EL (cell line): ENCODE data around the gene TAF11L2.
"Not testable (repeated sequence)": the region's sequence is repeated elsewhere in the genome, so short reads cannot be mapped to it uniquely, and the experiment has no call there.

Experiments used
- DNase-seq: peaks from one replicate; pipeline ENCODE4 v3.0.0-alpha.2; 2016

The TAF11L2 gene

DNA sequence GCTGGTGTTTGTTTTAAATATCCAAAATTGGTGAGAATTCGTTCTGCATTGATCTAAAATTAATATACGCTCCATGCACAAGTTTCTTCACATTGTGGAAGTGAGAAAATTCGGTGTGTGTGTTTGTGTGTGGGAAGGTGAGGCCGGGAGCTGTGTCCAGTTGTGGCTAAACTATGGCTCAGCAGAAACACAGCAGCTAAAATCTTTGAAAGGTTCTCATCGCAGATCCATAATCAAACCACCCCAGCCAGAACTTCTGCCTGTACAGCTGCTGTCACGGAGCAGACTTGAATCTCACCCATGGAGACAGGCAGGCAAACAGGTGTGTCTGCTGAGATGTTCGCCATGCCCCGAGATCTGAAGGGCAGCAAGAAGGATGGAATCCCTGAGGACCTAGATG, at the start of gene TAF11L2:
Gene TAF11L2, plus strand, starts transcription at position 301 of the 400 bp plus-strand sequence.
- DNase-seq: not testable (repeated sequence)

DNA sequence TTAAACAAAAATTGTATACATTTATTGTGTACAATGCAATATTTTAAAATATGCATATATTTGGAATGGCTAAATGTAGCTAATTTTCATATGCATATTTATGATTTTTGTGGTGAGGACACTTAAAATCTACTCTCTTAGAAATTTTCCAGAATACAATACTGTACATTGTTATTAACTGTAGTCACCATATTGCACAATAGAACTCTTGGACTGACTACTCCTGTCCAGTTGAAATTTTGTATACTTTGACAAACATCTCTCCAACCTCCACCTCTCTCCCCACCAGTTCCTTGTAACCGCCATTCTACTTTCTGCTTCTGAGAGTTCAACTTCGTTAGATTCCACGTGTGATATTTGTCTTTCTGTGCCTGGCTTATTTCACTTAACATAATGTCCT, 49.2 kb upstream of the TAF11L2 start:
- peak; percentile 13 for DNase-seq

DNA sequence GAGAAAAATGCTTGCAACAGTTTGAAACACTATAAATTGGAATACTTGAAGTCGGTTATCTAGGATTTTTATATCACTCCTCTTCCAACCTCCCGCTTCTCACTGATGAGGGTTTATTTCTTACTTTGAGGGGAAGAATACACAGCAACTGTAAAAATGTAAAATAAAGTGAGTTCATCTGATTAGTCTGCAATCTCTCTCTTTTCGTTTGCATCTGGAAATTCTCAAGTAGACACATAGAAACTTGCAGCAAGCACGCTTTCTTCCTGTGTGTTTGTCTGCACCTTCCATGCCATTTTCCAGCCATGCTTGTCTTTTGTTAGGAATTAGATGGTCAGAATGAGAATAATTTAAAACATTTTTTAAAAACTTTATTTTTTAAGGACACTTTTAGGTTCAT, 45.1 kb upstream of the TAF11L2 start:
- no peak for DNase-seq

DNA sequence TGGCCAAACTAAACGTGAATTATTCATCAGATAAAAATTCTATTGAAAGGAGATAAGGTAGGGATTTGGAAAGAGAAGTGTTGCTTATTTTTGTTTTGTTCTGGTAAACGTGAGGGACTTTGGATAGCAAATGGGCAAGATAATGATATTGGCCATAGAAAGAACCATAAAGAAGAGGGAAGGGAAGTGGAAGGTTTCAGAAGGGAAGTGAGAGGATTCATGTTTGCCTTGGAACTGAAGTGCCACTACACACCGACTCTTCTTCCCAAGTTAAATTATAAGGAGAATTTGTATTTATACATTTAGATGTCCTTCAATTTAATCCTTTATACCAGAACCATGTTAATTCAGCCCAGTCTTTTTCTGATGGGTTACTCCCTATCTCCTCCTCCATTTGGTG, 42.1 kb upstream of the TAF11L2 start:
- DNase-seq: no peak

DNA sequence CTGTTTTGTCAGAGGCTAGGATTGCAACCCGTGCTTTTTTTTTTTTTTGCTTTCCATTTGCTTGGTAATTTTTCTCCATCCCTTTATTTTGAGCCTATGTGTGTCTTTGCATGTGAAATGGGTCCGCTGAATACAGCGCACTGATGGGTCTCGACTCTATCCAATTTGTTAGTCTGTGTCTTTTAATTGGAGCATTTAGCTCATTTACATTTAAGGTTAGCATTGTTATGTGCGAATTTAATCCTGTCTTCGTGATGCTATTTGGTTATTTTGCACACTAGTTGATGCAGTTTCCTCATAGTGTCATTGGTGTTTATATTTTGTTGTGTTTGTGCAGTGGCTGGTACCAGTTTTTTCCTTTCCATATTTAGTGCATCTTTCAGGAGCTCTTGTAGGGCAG, 36.2 kb upstream of the TAF11L2 start:
- DNase-seq: no peak

DNA sequence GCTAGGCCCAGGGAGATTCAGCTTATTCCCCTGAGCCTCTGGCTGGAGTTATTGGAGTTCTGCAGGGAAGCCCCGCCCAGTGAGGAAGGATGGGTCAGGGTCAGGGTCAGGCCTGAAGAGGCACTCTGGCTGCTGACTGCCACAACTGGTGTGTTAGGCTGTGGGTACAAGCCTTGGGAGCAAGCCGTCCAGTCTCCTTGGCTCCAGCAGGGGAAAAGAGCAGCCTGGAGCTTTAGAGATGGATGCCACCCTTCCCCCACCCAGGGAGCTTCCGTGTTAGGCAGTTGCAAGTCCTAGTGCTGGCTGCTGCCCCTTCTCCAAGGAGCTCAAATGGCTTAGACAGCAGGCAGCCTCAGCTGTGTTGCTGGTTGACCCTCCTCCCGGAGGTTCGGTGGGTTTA, 34.4 kb upstream of the TAF11L2 start:
- no peak for DNase-seq

DNA sequence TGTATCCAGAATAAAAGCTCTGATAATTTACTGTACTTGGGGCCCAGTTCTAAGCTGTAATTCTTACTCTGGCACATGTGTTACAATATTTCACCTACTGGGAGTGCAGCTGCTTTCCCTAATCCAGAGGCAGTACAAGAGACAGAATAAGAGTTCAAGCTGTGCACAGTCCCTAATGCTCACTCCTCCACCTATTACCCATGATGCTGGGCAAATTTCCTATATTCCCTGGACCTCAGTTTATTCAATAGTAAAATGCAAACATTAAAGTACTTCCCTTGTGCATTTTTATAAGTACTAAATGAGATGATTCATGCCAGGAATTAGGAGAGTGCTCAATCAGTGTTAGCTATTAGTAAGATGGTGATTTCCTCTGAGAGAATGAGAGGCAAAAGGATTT, 28.0 kb upstream of the TAF11L2 start:
- no peak for DNase-seq

DNA sequence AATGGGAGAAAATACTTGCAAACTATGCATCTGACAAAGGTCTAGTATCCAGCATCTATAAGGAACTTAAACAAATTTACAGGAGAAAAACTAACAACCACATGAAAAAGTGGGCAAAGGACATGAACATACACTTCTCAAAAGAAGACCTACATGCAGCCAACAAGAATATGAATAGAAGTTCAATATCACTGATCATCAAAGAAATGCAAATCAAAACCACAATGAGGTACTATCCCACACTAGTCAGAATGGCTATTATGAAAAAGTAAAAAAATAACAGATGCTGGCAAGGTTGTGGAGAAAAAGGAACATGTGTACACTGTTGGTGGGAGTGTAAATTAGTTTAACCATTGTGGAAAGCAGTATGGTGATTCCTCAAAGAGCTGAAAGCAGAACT, 23.0 kb upstream of the TAF11L2 start:
- DNase-seq: not testable (repeated sequence)

DNA sequence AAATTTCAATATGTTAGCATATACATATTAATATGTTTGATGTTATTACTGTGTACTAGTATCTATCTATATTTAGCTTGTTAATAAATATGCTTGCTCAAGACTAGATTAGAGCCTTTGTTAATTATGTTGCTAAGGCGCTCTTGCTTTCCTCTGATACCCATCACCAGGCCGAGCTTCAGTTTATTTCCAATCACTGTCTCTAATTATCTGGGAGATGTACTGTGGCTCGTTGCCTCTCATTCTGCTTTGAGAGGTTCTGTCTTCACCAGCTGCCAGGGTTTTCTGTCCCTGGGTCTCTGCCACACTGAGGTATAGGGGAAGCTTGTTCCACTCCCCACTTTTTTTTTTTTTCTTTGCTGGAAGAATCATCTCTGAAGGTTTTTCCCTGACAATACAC, 21.0 kb upstream of the TAF11L2 start:
- no peak for DNase-seq

DNA sequence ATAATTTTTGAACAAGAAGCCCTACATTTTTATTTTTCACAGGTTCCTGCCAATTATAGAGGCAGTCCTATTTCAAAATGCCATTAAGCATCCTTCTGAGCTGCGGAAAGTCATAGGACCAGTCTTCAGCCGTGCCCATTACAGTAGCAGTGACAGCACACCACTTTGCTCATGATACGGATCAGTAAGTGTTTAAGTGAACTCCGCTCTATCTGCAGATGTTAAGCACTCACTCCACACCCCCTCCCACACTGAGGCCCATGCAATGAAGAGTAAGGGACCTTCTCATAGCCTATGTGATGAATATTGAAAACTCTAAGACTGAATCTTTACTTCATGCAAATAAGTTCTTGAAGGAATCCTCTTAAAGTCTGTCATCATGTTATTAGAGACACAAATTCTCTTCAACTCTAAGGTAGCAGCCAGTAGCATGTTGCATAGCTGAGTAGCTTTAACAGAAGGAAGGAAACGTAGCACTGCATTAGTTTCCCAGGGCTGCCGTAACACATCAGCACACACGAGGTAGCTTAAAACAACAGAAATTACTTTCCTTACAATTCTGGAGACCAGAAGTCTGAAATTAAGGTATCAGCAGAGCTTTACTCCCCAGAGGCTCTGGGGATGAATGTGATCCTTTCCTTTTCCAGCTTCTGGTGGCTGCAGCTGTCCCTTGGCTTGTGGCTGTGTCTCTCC, 20.3 kb upstream of the TAF11L2 start:
- no peak for DNase-seq

DNA sequence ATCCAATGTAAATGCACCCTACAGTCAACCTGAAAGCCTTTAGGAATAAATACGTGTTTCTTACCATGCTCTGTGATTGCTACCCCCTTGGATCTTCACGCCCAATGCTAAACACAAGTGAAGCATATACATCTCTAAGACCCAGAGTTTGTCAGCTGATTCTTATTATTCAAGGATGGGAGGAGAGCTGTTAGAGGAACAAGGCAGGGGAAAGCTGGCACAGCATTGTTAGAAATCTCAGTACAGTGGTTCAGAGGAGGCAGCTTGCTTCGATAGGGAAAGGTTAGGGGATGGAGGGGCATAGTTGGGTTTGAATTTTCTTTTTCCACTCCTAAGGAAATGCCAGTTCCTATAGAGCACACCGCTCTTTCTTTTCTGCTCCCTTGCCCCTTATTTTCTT, 16.7 kb upstream of the TAF11L2 start:
- no peak for DNase-seq

DNA sequence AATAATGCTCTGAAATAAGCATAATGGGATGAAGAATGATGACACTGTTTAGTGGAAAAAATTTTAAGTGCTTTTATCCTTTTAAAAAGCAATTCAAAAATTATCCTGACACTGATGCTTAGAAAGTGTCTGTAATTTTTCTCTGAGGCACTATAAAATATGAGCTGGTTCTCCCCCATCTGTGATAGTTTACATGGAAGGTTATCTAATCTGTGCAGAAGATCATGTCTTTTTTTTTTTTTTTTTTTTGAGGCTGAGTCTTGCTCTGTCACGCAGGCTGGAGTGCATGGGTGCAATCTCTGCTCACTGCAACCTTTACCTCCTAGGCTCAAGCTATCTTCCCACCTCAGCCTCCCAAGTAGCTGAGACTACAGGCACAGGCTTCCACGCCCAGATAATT, 15.2 kb upstream of the TAF11L2 start:
- no peak for DNase-seq

DNA sequence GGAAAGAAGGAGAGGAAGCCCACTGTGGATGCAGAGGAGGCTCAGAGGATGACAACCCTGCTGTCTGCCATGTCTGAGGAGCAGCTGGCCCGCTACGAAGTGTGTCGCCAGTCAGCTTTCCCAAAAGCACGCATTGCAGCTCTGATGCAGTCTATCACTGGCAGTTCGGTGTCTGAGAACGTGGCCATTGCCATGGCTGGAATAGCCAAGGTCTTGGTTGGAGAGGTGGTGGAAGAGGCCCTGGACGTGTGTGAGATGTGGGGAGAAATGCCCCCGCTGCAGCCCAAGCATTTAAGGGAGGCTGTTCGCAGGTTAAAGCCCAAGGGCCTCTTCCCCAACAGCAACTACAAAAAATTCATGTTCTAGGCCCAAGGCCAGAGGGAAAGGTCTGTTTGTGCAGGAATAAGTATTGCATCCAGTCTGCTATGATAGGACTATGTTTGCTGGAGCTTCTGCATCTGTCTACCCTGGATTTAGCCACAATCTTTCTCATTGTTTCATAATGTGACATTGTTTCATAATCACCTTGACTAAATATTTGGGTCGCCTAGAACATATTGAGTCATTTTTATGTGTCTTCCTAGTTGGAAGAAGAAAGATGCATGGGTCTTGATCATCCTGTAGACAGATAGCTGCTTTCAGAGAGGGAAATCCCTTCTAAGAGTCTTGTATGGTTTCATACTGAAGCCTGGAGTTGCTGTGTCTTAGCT, 11.4 kb upstream of the TAF11L2 start:
- DNase-seq: not testable (repeated sequence)

DNA sequence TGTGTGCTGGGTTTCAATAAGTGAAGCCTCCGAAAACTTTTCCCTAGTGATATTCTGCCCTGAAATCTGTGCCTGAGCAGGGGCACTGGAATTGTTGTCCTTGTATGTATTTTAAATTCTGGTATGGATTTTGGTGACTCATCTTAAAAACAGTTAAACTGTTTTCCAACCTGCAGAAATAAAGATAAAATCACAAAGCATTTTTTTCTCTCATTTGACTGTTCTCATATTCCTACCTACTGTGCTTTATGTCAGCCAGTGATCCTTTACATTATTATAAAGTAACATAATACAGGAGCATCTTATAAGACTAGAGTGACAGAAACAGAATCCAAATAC, 10.9 kb upstream of the TAF11L2 start:
- no peak for DNase-seq

DNA sequence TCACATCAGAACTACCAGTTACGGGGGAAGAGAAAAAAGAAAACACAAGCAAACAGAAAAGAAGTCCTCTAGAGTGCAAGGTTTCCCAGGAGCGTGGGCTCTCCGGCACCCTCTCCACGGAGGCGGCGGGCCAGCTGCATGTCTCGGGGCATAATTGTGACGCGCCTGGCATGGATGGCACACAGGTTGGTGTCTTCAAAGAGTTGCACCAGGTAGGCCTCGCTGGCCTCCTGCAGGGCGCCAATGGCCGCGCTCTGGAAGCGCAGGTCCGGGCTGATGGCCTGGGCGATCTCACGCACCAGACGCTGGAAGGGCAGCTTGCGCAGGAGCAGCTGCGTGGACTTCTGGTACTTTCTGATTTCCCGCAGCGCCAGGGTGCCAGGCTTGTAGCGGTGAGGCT, 6.8 kb upstream of the TAF11L2 start:
- DNase-seq: not testable (repeated sequence)

DNA sequence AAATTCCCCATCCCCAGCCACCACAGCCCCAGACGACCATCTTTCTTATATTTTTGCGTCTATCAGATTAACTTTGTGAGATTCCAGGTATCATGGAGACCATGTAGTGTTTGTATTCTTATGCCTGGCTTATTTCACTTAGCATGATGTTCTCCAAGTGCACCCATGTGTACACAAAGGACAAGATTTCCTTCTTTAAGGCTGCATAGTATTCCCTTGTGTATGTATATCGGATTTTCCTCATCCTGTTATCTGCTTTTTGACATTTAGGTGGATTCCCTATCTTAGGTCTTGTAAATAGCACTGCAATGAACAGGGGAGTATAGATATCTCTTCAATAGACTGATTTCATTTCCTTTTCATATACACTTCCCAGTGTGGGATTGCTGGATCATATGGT, 5.3 kb upstream of the TAF11L2 start:
- no peak for DNase-seq

DNA sequence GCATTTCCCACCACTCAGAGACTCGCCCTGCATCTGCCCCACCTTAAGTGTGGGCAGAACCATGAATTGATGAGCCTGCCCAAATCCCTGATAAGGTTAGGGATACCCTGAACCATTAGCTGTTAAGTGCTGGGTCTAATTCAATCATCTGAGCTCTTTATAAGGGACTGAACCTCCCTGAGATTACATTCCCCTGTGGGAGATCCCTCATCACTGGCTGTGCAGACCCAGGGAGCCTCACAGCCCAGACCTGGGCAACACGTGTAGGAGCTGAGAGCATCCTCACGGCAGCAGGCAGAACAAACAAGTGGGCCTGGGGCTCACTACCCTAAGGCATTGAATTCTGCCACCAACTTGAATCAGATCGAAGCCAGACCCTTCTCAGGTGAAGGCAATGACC, 585 bp upstream of the TAF11L2 start:
- DNase-seq: no peak

DNA sequence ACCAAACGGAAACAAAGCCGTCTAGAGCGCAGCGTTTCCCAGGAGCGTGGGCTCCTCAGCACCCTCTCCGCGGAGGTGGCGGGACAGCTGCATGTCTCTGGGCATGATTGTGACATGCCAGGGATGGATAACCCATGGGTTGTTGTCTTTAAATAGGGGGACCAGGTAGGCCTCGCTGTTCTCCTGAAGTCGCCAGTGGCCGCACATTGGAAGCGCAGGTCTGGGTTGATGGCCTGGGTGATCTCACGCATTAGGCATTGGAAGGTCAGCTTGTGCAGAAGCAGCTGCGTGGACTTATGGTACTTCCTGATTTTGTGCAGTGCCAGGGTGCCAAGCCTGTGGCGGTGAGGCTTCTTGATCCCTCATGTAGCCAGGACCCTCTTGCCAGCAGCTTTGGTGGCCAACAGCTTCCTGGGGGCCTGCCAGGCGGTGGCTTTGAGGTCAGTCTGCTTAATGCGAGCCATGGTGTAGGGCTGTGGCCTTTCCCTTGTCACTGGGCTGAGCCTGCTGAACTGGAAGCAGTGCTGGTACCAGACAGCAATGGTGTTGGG, 13.8 kb downstream of the TAF11L2 start:
- DNase-seq: no peak

DNA sequence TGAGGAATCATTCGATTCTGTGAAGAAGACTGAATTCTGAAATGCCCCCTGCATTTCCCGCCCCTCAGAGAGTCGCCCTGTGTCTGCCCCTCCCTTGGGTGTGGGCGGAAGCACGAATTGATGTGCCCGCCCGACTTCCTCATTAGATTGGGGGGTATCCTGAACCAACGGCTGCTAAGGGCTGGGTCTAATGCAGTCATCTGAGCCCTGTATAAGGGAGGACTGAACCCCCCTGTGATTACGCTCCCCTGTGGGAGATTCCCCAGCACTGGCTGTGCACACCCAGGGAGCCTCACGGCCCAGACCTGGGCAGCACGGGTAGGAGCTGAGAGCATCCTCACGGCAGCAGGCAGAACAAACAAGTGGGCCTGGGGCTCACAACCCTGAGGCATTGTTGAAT, 19.5 kb downstream of the TAF11L2 start:
- DNase-seq: not testable (repeated sequence)

DNA sequence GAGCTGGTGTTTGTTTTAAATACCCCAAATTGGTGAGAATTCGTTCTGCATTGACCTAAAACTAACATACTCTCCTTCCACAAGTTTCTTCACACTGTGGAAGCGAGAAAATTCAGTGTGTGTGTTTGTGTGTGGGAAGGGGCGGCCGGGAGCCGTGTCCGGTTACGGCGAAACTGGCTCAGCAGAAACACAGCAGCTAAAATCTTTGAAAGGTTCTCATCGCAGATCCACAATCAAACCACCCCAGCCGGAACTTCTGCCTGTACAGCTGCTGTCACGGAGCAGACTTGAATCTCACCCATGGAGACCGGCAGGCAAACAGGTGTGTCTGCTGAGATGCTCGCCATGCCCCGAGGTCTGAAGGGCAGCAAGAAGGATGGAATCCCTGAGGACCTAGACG, 20.0 kb downstream of the TAF11L2 start, which contains the start of gene TAF11L3:
Gene TAF11L3, plus strand, starts transcription at position 301 of the 400 bp plus-strand sequence.
- DNase-seq: not testable (repeated sequence)

DNA sequence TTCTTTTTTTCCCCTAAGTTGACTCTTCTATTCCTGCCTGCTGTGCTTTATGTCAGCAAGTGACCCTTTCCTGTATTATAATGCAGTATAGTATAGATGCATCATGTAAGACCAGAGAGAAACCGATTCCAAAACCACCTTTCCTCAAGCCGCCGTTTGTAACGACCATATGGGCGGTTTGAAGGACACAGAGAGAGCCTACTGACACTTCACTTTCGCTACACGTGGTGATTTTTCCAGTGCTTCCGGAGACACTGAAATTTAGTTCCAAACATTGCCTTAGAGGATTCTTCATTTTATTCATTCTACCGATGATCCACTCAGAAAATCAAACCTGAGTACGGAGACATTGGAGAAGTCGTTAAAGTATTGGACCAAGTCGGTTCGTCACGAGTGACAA, 21.5 kb downstream of the TAF11L2 start:
- not testable (repeated sequence) for DNase-seq

DNA sequence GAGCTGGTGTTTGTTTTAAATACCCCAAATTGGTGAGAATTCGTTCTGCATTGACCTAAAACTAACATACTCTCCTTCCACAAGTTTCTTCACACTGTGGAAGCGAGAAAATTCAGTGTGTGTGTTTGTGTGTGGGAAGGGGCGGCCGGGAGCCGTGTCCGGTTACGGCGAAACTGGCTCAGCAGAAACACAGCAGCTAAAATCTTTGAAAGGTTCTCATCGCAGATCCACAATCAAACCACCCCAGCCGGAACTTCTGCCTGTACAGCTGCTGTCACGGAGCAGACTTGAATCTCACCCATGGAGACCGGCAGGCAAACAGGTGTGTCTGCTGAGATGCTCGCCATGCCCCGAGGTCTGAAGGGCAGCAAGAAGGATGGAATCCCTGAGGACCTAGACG, 23.5 kb downstream of the TAF11L2 start, which contains the start of gene TAF11L4:
Gene TAF11L4, plus strand, starts transcription at position 301 of the 400 bp plus-strand sequence.
- not testable (repeated sequence) for DNase-seq

DNA sequence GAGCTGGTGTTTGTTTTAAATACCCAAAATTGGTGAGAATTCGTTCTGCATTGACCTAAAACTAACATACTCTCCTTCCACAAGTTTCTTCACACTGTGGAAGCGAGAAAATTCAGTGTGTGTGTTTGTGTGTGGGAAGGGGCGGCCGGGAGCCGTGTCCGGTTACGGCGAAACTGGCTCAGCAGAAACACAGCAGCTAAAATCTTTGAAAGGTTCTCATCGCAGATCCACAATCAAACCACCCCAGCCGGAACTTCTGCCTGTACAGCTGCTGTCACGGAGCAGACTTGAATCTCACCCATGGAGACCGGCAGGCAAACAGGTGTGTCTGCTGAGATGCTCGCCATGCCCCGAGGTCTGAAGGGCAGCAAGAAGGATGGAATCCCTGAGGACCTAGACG, 26.9 kb downstream of the TAF11L2 start, which contains the start of gene TAF11L5:
Gene TAF11L5, plus strand, starts transcription at position 301 of the 400 bp plus-strand sequence.
- not testable (repeated sequence) for DNase-seq

DNA sequence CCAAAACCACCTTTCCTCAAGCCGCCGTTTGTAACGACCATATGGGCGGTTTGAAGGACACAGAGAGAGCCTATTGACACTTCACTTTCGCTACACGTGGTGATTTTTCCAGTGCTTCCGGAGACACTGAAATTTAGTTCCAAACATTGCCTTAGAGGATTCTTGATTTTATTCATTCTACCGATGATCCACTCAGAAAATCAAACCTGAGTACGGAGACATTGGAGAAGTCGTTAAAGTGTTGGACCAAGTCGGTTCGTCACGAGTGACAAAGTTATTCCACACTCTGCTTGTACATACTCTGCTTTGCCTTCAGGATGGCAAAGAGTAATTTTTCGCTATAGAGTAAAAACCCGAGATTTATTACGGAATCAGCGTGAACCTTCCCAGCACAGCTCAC, 28.5 kb downstream of the TAF11L2 start:
- DNase-seq: not testable (repeated sequence)
